Skin epidermis (tissue), 12 donors: ENCODE data around the gene PRM3.

Source experiments
- H3K27ac ChIP-seq, 21 experiments: fragments of 200-600 bp; sonication (generic) in 11 of 21; one replicate each; pipeline ENCODE4 v1.5.0; 2020; ENCODE audit warnings: mild to moderate bottlenecking in 3 of 21, inconsistent platforms in 2 of 21, moderate library complexity in 2 of 21
- H3K4me3 ChIP-seq, 7 experiments: fragments of 200-600 bp; sonication (generic) in 2 of 7; one replicate each; pipeline ENCODE4 v1.5.0; 2020; ENCODE audit warnings: inconsistent platforms in 2 of 7, mild to moderate bottlenecking in 2 of 7, moderate library complexity in 1 of 7

The PRM3 gene, protein sequence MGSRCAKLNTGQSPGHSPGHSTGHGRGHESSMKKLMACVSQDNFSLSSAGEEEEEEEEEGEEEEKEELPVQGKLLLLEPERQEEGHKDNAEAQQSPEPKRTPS

DNA sequence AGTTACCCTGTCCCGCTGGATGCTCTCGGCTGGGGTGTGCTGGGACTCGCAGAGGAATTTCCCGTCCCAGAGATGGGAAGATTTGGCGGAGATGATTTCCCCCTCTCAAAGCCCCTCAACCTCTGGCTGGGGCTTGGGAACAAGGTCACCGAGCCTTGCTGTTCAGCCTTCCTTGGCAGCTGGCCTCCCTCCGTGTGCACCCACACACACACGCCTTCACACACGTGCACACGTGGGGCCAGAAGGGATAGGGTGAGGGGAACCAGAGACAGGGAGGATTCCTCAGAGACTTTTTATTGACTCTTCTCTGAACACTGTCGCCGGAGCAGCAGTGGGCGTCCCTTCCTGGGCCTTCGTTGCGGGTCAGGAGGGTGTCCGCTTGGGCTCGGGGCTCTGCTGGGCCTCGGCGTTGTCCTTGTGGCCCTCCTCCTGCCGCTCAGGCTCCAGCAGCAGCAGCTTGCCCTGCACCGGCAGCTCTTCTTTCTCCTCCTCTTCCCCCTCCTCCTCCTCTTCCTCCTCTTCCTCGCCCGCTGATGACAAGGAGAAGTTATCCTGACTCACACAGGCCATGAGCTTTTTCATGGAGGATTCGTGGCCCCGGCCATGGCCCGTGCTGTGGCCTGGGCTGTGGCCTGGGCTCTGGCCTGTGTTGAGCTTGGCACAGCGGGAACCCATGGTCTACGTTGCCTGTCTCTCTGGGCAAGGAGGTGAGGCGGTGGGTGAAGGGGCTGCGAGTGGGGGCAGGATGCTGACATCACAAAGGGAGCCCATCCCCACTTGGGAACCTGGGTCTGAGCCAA lies at the start of gene PRM3:
PRM3 (minus strand) TSS at position 709 of the 800 bp plus-strand sequence; CDS start at position 675, 34 bp downstream.
- Histone ChIP-seq H3K27ac (no peak within 1 kb of the TSS), H3K4me3 (no peak within 1 kb of the TSS)

DNA sequence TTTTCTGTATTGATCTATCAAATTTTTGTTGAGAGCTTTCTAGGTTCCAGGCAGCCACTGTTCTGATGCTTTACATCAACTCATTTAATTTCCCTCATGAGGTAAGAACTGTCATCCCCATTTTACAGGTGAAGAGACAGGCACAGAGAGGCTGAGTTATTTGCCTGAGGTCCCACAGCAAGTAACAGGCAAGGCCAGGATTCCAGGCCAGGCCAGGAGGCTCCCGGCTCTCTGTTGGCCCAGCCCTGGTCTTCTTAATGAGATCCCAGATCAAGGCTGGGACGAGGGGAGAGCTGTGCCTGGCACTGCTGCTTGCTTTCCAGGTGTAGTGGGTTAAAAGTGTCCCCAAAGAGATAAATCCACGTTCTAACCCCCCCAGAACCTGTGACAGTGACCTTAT lies 49.4 kb upstream of the PRM3 start:
- no peak overlapping the region for H3K27ac ChIP-seq
- no peak overlapping the region for H3K4me3 ChIP-seq

DNA sequence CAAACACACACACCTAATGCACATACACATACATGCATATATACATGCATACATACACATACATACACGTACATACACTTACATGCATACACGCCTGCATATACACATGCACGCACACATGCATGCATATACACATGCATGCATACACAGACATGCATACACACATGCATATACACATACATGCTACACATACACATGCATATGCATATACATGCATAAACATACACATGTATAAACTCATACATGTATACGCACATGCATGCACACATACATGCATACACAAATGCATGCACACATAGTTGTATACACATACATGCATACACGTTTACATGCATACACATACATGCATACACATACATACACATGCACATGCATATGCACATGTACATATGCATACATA lies 48.2 kb upstream of the PRM3 start:
- Histone ChIP-seq H3K27ac (no peak overlapping the region), H3K4me3 (no peak overlapping the region)

DNA sequence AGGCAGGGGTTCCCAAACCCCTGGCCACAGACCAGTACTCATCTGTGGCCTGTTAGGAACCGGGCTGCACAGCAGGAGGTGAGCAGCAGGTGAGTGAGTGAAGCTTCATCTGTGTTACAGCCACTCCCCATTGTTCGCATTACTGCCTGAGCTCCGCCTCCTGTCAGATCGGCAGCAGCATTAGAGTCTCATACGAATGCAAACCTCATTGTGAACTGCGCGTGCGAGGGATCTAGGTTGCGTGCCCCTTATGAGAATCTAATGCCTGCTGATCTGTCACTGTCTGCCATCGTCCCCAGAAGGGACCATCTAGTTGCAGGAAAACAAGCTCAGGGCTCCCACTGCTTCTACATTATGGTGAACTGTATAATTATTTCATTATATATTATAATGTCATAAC lies 46.7 kb upstream of the PRM3 start:
- H3K27ac ChIP-seq, result no peak overlapping the region
- no peak overlapping the region for H3K4me3 ChIP-seq

DNA sequence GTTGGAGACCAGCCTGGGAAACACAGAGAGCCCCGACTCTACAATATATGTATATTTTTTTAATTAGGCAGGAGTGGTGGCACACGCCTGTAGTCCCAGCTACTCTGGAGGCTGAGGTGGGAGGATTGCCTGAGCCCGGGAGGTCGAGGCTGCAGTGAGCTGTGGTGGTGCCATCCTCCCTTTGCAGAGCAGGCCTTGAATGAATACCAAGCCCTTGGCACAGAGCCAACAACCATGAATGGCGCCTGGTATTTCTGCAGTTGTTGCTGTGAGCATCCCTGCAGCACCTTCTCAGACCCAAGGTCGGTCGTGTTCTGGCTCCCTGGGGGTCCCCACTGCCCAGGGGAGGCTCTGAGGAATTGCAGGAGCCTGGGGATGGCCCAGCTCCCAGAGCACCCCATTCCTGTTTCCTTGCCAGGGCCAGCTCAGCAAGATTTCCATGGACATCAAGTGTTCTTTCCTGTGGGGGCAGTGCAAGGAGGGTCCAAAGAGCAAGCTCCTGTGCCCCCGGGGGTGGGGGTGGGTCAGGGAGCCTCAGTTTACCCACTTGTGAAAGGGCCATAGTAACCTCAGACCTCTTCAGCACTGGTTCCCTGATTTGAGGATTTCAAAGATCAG lies 46.2 kb upstream of the PRM3 start:
- H3K27ac ChIP-seq, result peak overlapping the region in 1 of 21 experiments; percentile 24
- no peak overlapping the region for H3K4me3 ChIP-seq

DNA sequence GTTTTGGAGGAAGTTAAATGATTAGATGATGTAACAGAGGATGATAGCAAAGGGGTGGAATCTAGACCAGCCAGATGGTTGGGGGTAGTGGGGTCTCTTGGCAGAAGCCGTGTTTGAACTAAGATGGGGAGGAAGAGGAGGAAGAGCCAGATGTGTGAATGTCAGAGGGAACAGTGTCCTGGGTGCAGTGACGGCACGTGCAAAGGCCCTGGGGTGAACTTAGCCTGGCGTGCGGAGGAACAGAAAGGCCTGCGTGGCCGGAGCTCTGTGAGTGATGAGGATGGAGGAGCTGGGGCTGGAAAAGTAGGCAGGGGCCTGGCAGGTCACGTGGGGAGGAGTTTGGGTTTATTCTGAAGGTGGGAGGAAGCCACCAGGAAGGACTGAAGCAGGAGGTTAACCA lies 45.4 kb upstream of the PRM3 start:
- Histone ChIP-seq H3K27ac (no peak overlapping the region), H3K4me3 (no peak overlapping the region)

DNA sequence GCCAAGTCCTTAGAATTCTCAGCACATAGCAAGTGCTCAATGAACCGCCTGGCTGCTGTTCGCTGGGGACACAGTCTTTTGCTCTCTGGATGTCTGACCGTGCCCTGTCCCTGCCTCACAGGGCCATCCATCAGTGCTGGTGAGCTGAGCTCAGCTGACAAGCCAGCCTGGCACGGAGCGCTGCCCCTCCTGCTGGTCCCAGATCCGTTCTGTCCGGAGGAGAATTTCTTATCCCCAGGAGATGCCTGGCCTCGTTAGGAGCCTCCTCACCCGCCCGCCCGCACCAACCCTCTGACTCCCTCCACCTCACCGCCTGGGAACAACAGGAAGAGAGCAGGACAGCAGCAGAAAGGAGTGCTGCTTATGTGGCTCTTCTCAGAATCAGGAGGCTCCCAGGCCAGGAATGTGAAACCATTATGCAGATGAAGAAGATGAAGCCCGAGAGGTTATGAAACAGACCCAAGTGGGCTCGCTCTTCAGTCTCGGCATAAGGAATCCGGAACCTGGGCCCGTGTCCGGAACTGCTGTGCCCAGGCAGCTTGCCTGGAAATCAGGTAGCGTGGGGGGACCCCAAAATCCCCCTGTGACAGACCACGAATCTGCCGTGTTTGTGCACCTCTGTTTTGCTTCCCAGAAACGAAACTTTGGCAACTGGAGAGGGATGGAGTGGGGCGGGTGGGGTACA lies 43.0 kb upstream of the PRM3 start:
- no peak overlapping the region for H3K4me3 ChIP-seq
- H3K27ac ChIP-seq, result peak overlapping the region in 2 of 21 experiments; percentile 68 to 71

DNA sequence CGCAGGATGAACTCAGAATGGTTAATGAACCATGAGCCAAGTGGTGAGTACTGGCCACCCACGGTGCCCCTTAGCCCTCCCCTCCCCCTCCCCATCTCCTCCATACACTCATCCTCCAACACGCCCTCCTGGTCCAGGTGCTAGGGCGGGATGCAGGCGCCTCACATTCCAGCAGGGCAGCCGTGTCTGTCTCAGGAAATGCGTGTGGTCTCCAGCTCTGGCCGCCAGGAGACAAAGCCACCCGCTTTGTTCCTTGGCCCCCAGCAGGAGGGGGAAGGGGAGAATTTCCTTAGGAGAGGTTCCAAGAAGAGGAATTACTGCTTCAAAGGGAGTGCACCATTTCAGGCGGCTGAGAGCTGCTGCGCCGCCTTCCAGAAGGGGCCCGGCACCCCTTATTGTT lies 42.1 kb upstream of the PRM3 start:
- no peak overlapping the region for H3K4me3 ChIP-seq
- H3K27ac ChIP-seq, result peak overlapping the region in 2 of 21 experiments; percentile 68 to 71

DNA sequence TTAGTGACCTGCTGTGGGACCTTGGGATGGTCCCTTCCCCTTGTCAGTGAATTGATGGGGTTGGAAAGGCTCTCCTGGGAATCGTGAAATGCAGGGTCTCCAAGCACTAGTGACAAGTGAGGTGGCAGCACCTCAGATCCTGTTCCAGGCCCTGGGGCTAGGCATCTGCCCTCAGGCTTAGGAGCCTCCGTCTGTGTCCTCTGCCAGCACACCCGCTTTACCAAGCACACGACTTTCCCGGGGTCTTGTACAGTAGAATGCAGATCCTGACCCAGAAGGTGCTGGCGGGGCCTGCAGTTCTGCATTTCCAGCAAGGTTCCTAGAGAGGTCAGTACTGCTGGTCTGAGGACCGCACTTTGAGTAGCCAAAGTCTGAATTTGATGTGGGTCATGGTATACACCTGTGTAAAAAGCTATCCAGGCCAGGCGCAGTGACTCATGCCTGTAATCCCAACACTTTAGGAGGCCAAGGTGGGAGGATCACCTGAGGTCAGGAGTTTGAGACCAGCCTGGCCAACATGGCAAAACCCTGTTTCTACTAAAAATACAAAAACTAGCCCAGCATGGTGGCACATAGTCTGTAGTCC lies 41.0 kb upstream of the PRM3 start:
- Histone ChIP-seq H3K27ac (peak overlapping the region in 2 of 21 experiments; percentile 6 to 71), H3K4me3 (no peak overlapping the region)

DNA sequence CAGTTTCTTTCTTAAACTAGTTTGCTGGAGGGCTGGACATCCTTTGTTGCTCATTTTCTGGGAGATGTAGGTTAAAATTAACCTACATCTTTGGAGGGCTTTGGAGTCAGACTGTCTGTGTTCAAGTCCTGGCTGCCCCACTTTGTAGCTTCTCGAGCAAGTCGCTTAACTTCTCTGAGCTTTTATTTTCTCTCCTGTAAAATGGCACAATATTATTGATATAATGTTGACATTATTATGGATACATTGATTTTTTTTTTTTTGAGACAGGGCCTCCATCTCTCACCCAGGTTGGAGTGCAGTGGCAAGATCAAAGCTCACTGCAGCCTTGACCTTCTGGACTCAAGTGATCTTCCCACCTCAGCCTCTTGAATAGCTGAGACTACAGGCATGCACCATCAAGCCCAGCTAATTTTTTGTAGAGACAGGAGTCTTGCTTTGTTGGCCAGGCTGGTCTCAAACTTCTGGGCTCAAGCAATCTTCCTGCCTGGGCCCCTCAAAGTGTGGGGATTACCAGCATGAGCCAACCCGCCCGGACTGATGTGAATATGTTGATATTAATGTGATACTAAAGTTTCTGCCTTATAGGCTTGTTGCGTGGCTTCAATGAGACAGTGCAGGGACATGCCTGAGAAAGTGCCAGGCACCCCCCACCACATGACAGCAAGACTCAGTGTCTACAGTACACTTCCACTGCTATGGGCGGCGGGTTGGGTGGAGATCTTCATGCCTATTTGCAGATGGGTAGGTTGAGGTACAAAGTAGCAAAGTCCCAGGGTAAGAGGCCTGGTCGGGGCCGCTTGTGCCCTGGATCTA lies 40.3 kb upstream of the PRM3 start:
- peak overlapping the region in 3 of 21 experiments; percentile 6 to 81 (median 61) for H3K27ac ChIP-seq
- H3K4me3 ChIP-seq, result no peak overlapping the region

DNA sequence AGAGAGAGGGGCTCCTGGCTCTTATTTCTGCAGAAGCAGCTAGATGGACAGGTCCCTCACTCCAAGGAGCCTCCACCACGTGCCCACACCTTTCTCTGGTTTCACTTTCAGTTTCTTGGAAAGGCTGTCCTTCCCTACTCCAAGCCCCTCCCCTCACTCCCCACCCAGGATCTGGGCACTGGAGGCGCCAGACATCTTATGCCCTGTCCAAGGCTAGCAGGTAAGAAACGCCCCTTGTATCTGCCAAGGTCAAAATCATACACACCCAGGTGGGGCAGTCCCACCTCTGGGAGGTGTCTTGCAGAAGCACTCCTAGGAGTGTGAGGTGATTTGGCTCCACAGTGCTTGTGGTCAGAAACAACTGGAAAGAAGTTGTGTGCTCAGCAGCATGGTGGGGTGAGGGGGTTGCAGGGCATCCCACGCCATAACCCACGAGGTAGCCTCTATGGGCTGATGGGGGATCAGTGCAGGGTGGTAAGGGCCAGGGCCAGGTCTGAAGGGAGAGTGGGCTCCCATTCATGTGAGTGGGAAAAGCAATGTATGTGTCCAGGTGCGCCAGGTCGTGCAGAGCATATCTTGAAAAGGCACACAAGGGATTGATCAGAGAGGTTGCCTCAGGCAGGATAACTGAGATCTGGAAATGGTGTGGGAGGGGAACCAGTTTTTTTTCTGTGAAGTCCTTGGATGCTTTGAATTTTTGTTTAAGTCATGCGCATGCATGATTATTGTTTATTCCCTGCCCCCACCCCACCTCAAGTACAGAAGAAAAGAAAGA lies 39.5 kb upstream of the PRM3 start:
- H3K27ac ChIP-seq, result peak overlapping the region in 3 of 21 experiments; percentile 57 to 81 (median 61)
- H3K4me3 ChIP-seq, result no peak overlapping the region

DNA sequence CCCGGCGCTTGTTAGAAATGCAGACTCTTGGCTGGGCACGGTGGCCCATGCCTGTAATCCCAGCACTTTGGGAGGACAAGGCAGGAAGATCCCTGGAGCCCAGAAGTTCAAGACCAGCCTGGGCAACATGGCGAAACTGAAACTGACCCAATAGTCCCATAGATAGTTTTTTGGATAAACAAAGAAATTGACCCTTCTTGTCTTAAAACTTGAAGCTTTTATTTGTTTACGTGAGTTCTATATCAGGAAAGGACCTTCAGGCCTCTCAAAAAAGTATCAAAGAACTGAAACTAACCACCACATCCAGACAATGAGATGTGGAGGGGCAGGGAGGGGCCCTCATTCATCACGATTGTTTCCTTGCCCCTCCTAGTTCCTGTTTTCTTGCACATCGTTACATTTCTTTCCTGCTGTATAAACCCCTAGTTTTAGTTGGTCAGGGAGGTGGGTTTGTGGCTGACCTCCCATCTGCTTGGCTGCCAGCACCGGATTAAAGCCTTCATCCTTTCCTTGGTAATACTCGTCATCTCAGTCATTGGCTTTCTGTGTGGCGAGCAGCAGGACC lies 37.6 kb upstream of the PRM3 start:
- Histone ChIP-seq H3K4me3 (no peak overlapping the region), H3K27ac (peak overlapping the region in 5 of 21 experiments; percentile 3 to 57 (median 23))

DNA sequence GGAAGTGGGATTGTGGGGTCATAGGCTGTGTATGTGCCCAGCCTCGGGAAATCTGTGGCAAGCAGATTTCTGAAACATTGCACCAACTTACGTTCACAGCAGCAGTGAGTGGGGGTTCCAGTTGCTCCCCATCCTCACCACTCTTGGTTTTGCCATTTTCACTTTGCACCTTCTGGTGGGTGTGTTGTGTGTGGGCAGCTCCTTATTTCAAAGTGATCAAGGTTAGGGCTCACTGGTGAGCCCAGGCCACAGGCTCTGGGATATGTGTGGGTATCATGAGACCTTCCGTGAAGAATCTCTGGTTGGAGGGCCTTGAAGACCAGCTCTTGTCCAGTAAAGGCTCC lies 37.2 kb upstream of the PRM3 start:
- peak overlapping the region in 5 of 21 experiments; percentile 3 to 57 (median 23) for H3K27ac ChIP-seq
- H3K4me3 ChIP-seq, result no peak overlapping the region

DNA sequence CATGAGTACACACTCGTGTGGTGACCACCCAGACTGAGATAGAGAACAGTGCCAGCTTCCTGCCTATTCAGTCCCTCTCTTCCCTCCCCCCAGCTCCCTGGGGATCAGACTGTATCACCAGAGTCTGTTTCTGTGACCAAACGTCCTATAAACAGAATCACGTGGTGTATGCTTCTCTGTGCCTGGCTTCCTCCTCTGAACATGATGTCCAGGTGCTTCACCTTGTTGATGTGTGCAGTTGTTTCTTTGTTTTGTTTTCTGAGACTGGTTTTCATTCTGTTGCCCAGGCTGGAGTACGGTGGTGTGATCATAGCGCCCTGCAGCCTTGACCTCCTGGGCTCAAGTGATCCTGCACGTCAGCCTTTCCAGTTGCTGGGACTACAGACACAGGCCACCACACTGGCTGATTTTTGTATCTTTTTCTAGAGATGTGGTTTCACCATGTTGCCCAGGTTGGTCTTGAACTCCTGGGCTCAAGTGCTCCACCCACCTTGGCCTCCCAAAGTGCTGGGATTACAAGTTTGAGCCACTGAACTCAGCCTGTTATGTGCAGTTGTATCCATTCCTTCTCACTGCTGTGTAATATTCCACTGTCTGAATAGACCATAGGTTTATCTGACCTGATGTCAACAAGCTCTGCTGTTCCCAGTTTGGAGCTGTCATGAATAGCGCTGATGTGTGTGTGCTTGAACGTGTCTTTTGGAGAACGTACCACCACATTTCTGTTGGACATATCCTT lies 36.6 kb upstream of the PRM3 start:
- no peak overlapping the region for H3K4me3 ChIP-seq
- peak overlapping the region in 2 of 21 experiments; percentile 52 to 57 for H3K27ac ChIP-seq

DNA sequence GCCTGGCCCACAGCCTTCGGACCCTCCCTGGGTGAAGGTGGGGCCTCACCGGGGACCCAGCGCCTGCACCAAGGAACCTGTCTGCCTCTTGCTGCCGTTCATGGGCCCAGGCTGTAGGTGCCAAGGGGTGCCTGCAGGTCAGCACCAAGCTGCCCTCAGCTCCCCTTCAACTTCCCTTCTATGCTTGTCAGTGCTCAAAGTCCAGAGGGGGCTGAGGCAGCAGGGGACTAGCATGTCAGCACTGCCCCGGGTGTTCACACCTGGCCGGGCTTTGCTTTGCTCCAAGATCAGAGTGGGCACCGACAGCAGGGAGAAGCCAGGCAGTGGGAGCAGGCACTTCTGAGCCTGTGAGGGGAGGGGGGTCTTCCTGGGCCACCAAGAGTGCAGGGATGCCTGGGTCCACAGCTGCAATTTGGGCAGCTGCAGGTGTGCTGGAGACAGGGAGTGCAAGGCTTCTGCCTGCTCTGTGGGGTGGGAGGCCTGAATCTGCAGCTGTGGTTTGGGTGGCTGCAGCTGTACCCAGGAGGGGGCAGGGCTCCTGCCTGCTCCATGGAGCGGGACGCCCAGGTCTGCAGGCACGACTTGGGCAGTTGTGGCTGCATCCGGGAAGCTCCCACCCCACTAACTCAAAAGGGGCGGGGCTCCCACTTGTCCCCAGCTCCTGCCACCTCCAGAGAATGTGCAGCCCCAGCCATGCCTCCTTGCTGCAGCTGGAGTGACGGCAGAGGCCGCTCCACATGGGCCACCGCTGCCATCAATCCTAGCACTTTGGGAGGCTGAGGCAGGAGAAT lies 35.3 kb upstream of the PRM3 start:
- Histone ChIP-seq H3K27ac (peak overlapping the region in 1 of 21 experiments; percentile 6), H3K4me3 (no peak overlapping the region)

DNA sequence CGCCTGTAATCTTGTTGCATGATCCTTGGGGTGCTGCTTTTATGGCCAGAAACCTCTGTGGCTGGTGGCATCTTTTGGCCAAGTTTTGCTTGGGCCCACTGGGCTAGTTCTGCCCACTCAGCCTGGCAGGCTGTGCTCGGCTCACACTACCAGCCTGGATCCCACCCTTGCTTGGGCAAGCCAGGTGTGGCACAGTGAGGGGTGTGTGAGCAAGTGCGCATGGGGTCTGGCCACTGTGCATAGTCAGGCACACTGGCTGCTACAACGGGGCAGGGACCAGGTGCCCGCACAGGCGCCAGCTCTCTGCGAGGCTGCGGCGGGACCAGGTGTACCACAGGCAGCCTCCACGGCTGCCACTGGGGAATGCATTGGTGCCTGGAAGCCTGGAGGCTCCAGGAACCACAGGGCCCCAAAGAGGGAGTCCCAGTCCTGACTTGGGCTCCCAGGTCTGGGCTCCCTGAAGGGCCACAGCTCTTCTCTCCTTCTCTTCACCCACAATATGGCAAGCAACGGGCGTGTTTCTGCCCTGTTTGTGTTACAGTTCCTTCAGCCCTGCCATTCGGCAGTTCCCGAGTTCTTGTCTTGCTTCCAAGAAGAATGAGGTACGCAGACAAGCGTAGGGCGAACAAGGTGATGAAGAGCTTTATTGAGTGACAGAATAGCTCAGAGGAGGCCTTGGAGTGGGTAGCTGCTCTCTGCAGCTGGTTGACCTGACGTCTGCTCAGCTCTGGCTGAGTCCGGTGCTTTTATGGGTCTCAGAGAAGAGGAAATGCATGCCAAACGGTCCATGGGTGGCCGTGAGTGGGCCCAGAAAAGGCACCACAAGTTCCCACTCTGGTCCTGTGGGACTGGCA lies 34.4 kb upstream of the PRM3 start:
- H3K4me3 ChIP-seq, result no peak overlapping the region
- peak overlapping the region in 2 of 21 experiments; percentile 11 to 17 for H3K27ac ChIP-seq
